ENCODE results near the gene SEMA4D. TPM values are rescaled to one million over a fixed set of nuclear protein-coding genes. Genes with fewer than 3 reads are reported as not detected.

SEMA4D gene
- total RNA-seq, 4 donors from 2014 or later: 31.1 to 59.2 (median 42.1) TPM

DNA sequence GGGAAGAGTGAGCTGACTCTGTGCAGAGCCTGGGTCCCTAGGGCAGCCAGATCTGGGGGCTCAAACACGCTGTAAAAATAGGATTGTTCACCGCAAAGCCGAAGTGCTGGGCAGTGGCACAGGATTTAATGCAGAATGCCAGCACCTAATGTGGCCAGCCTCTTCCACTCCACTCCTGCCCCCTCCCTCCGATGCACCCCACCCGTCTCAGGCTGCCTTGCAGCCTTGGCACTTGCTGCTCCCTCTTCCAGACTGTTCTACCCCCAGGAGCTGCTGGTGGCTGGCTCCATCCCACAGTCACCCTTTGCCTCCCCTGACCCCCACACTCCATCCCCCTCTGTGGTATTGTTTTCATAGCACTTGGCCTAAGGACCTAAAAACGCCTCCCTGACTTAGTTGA is 86.2 kb downstream of the SEMA4D start:
- DNase-seq (ENCODE audit: low spot score in 2 of 2): no peak
- no peak for TF ChIP-seq POLR2A (IDR thresholded peaks at IDR 0.05)
- TF ChIP-seq, protein P1, sequence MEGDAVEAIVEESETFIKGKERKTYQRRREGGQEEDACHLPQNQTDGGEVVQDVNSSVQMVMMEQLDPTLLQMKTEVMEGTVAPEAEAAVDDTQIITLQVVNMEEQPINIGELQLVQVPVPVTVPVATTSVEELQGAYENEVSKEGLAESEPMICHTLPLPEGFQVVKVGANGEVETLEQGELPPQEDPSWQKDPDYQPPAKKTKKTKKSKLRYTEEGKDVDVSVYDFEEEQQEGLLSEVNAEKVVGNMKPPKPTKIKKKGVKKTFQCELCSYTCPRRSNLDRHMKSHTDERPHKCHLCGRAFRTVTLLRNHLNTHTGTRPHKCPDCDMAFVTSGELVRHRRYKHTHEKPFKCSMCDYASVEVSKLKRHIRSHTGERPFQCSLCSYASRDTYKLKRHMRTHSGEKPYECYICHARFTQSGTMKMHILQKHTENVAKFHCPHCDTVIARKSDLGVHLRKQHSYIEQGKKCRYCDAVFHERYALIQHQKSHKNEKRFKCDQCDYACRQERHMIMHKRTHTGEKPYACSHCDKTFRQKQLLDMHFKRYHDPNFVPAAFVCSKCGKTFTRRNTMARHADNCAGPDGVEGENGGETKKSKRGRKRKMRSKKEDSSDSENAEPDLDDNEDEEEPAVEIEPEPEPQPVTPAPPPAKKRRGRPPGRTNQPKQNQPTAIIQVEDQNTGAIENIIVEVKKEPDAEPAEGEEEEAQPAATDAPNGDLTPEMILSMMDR (IDR thresholded peaks at IDR 0.05): no peak
- 91 to 94% methylated on average over 6 of the region's 6 CpGs for WGBS, 2 donors
- intact Hi-C loops (cut with DNase I; ENCODE audit: low total_unique reads): loop anchor here (10.0 kb wide), 1 partner anchor 57 kb away; no protein-coding TSS in a partner anchor
- no peak overlapping the region for H3K4me3 ChIP-seq (ENCODE audit: low read depth, poor library complexity, severe bottlenecking)

DNA sequence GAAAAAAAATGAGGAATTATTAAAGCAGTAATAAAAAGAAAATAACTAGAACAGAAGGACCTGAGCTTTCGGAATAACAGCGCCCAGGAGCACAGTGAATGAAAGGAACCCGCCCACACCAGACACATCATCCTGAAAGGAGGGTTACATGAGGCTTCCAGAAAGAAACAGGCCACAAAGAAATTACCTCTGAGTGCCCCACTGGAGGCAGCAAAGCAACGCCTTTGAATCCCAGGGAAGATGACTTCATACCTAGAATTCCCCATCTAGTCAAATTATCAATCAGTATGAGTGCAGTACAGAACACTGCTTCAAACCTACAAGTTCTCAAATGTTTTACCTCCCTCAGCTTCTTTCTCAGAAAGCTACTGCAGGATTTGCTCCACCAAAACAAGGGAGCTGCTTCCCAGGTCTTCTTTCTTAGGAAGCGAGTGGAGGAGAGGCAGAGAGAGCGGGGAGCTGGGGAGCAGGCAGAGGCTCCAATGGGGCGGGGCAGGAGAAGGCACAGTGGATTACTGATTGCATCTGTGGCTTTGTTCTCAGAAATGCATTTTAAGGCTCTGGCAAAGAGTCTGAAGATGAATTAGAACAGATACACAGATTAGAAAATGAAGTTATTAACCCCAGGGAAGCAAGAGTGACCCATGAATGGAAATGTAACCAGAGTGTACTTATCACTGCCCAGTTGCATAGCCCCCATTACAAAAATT is 87.1 kb downstream of the SEMA4D start:
- DNase-seq (ENCODE audit: low spot score in 2 of 2): no peak
- no peak overlapping the region for H3K4me3 ChIP-seq (ENCODE audit: low read depth, poor library complexity, severe bottlenecking)
- no peak for TF ChIP-seq POLR2A (IDR thresholded peaks at IDR 0.05)
- TF ChIP-seq, protein P1 (IDR thresholded peaks at IDR 0.05): no peak
- intact Hi-C loops (cut with DNase I; ENCODE audit: low total_unique reads): loop anchor here (10.0 kb wide), 1 partner anchor 56 kb away; no protein-coding TSS in a partner anchor
- WGBS, 2 donors: 76 to 87% methylated on average over 7 of the region's 7 CpGs

DNA sequence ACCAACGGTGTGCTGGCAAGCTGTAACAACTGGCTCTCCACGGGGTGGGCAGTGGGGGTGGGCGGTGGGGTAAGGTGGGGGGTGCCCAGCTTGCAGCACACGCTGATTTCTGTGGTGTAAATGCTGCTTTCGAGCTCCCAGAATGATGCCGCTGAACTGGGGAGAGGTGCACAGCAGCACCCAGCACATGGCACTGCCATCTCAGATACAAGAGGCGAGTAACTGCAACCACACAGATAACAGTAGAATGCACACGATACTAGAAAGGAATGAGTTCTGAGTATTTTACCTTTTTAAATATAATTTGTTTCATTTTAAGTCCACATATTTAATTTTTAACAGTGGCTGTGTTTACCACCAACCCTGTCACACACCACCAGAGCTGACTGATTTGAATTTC is 87.9 kb downstream of the SEMA4D start:
- 86 to 88% methylated on average over 8 of the region's 8 CpGs for WGBS, 2 donors
- DNase-seq (ENCODE audit: low spot score in 2 of 2): no peak
- no peak overlapping the region for H3K4me3 ChIP-seq (ENCODE audit: low read depth, poor library complexity, severe bottlenecking)
- TF ChIP-seq, protein P1 (IDR thresholded peaks at IDR 0.05): no peak
- TF ChIP-seq POLR2A (IDR thresholded peaks at IDR 0.05): no peak
- intact Hi-C loops (cut with DNase I; ENCODE audit: low total_unique reads): loop anchor here (10.0 kb wide), 1 partner anchor 55 kb away; no protein-coding TSS in a partner anchor

DNA sequence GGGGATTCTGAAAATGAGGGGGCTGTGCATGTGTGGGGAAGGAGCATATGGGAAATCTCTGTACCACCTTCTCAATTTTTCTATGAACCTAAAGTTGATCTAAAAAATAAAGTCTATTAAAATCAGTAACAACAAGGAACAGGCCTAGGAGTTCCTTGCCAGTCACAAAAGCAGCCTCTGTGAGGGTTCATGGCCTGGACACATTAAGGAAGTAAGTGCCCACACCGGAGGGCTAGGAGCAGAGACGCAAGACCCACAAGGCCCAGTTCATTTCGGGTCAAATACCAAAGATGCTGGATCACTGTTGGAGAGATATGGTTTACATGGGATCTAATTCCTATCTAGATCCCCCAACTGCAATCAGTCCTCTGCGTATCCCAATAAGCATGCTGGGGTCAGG is 88.4 kb downstream of the SEMA4D start:
- intact Hi-C loops (cut with DNase I; ENCODE audit: low total_unique reads): no loop called here
- no peak for DNase-seq (ENCODE audit: low spot score in 2 of 2)
- no peak overlapping the region for H3K4me3 ChIP-seq (ENCODE audit: low read depth, poor library complexity, severe bottlenecking)
- 81 to 85% methylated on average over 4 of the region's 4 CpGs for WGBS, 2 donors
- no peak for TF ChIP-seq POLR2A (IDR thresholded peaks at IDR 0.05)
- TF ChIP-seq, protein P1 (IDR thresholded peaks at IDR 0.05): no peak

DNA sequence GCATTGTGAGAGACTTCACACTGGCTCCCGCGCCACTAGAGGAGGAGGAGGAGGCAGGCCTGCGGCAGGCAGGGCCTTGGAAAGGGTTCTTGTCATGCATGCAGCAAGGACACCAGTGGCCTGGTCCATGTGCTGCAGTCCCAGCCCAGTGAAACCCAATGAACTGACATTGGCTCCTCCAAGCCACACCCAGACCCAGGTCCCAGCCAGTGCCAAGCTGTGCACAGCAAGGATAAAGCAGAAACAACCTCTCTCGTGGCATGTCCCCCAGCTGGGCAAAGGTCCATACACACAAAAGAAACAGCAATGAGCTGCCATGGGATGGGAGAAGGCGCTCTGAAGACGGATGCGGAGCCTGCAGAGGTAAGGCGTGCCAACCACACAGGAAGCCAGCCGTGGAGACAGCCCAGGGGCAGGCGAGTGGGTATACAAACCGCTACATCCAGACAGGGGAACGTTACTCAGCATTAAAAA is 89.2 kb downstream of the SEMA4D start:
- 68 to 73% methylated on average over 12 of the region's 12 CpGs for WGBS, 2 donors

More for the DNA sequence above, 89.2 kb downstream of the SEMA4D start:
- TF ChIP-seq, protein P1 (IDR thresholded peaks at IDR 0.05): no peak
- intact Hi-C loops (cut with DNase I; ENCODE audit: low total_unique reads): no loop called here
- DNase-seq (ENCODE audit: low spot score in 2 of 2): no peak
- no peak overlapping the region for H3K4me3 ChIP-seq (ENCODE audit: low read depth, poor library complexity, severe bottlenecking)
